ENCODE results near the gene JOSD2. TPM values are rescaled to one million over a fixed set of nuclear protein-coding genes. Genes with fewer than 3 reads are reported as not detected.

The JOSD2 gene
- total and polyA plus RNA-seq, 2 donors (not counting 1 experiment from before 2014, with no cell fraction given) = 25.0 to 32.8 TPM

DNA sequence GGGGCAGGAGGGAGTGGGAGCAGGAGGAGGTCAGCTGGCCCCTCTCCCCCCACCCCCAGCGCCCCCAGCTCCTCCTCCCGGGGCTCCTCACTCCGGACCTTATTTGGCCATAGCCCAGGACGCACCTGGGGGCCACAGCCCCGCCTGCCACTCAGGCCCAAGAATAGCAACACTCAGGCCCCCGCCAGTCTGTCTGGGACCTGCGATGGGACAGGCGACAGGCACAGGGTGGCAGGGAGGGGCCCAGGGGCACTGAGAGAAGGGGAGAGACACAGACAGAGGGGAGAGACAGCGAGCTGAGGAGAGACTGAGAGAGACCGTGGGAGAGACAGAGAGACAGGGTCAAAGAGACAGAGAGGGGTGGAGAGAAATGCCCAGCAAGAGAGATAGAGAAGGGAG, 10.2 kb downstream of the JOSD2 start:
- Histone ChIP-seq H3K4me2 (replicated peaks; ENCODE audit: low read depth, low read length, poor library complexity, severe bottlenecking) (no peak overlapping the region), H3K9me3 (ENCODE audit: control extremely low read depth in 1 of 3, control insufficient read depth in 2 of 3, insufficient read depth in 1 of 3, low read length in 2 of 3) (peaks cover 0 to 3% (median 0%) of the 10 kb centered on the region in 3 donors), H3K27me3 (replicated peaks in 1 of 4; ENCODE audit: control extremely low read depth in 1 of 4, control insufficient read depth in 3 of 4, insufficient read depth in 4 of 4, low read length in 3 of 4) (no peaks in the 10 kb centered on the region), H3K4me3 (ENCODE audit: control extremely low read depth in 1 of 5, extremely low read depth in 1 of 5, insufficient read depth in 1 of 5, low read depth in 2 of 5, low read length in 4 of 5) (no peak overlapping the region), H2AFZ (ENCODE audit: insufficient read depth, low read depth, low read length, poor library complexity, severe bottlenecking) (no peak overlapping the region), H3K79me2 (ENCODE audit: control insufficient read depth, insufficient read depth, low read length) (no peaks in the 10 kb centered on the region), H3K27ac (ENCODE audit: low read length in 2 of 2) (no peak overlapping the region), H3K4me1 (ENCODE audit: control insufficient read depth in 2 of 2, insufficient read depth in 2 of 2, low read length in 2 of 2) (no peaks in the 10 kb centered on the region), H3K36me3 (replicated peaks in 1 of 2; ENCODE audit: control extremely low read depth in 1 of 2, control insufficient read depth in 1 of 2, extremely low read depth in 1 of 2, insufficient read depth in 2 of 2, low read length in 1 of 2) (no peaks in the 10 kb centered on the region), H4K20me1 (ENCODE audit: control insufficient read depth, insufficient read depth, low read length, poor library complexity, severe bottlenecking) (no peaks in the 10 kb centered on the region), H3K9ac (ENCODE audit: low read length) (no peak overlapping the region)
- CTCF ChIA-PET = no interaction called here
- H3K27me3 Mint-ChIP-seq = no peaks in the 10 kb centered on the region
- no peak for TF ChIP-seq EZH2 (IDR thresholded peaks at IDR 0.05; ENCODE audit: borderline replicate concordance, insufficient read depth, low read depth, low read length, poor library complexity, severe bottlenecking)
- H3K27ac Mint-ChIP-seq = no peak overlapping the region
- WGBS (ENCODE audit: insufficient coverage) = 70% methylated on average over 6 of the region's 10 CpGs
- ATAC-seq (ENCODE audit: low read depth) = no peak
- intact Hi-C loops (cut with micrococcal nuclease) = no loop called here
- no peaks in the 10 kb centered on the region for H3K9me3 Mint-ChIP-seq (ENCODE audit: insufficient read depth)
- POLR2A ChIA-PET = no interaction called here
- H3K4me1 Mint-ChIP-seq = no peaks in the 10 kb centered on the region
- DNase-seq = no peak
- H3K4me3 Mint-ChIP-seq = no peak overlapping the region

DNA sequence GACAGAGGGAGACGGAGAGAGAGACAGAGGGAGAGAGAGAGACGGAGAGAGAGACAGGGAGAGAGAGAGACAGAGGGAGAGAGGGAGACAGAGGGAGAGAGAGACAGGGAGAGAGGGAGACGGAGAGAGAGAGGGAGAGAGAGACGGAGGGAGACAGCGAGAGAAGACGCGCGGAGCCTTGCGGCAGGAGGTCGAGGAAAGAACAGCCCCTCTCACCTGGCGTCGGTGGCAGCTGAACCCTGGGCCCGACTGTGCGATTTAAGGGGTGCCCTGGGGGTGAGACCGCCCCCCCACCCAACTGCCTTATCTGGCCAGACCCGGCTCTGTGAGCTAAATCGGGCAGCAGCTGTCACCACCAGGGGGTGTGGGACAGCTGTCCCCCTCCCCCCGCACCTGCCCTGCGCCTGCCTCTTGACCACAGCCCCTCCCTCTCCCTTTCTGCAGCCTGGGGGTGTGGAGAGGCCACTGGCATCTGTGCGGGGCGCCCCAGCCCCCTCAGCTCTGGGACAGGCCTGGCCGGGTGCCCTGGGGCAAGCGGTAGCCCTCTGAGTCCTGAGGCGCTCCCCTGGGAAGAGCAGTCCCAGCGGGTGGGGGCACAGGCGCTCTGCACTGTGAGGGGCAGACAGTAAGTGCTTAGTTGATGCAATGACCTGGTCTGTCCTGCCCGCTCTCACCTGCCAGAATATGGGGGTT, 10.8 kb downstream of the JOSD2 start:
- DNase-seq = peak; percentile 69
- H3K79me2 ChIP-seq (ENCODE audit: control insufficient read depth, insufficient read depth, low read length) = no peaks in the 10 kb centered on the region
- H3K4me2 ChIP-seq (replicated peaks; ENCODE audit: low read depth, low read length, poor library complexity, severe bottlenecking) = no peak overlapping the region
- H3K4me1 ChIP-seq (ENCODE audit: control insufficient read depth in 2 of 2, insufficient read depth in 2 of 2, low read length in 2 of 2) = no peaks in the 10 kb centered on the region
- intact Hi-C loops (cut with micrococcal nuclease) = no loop called here
- ChIA-PET POLR2A (no interaction called here), CTCF (no interaction called here)
- TF ChIP-seq, protein P1, sequence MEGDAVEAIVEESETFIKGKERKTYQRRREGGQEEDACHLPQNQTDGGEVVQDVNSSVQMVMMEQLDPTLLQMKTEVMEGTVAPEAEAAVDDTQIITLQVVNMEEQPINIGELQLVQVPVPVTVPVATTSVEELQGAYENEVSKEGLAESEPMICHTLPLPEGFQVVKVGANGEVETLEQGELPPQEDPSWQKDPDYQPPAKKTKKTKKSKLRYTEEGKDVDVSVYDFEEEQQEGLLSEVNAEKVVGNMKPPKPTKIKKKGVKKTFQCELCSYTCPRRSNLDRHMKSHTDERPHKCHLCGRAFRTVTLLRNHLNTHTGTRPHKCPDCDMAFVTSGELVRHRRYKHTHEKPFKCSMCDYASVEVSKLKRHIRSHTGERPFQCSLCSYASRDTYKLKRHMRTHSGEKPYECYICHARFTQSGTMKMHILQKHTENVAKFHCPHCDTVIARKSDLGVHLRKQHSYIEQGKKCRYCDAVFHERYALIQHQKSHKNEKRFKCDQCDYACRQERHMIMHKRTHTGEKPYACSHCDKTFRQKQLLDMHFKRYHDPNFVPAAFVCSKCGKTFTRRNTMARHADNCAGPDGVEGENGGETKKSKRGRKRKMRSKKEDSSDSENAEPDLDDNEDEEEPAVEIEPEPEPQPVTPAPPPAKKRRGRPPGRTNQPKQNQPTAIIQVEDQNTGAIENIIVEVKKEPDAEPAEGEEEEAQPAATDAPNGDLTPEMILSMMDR (IDR thresholded peaks at IDR 0.05) = peak; percentile 15
- TF ChIP-seq EZH2 (IDR thresholded peaks at IDR 0.05; ENCODE audit: borderline replicate concordance, insufficient read depth, low read depth, low read length, poor library complexity, severe bottlenecking) = no peak
- Mint-ChIP-seq H3K4me1 (no peaks in the 10 kb centered on the region), H3K27me3 (no peaks in the 10 kb centered on the region), H3K27ac (no peak overlapping the region), H3K9me3 (ENCODE audit: insufficient read depth) (no peaks in the 10 kb centered on the region), H3K4me3 (no peak overlapping the region)
- H3K27ac ChIP-seq (ENCODE audit: low read length in 2 of 2) = no peak overlapping the region
- ATAC-seq (ENCODE audit: low read depth) = peak; percentile 49
- WGBS (ENCODE audit: insufficient coverage) = 79% methylated on average over 22 of the region's 27 CpGs
- H3K4me3 ChIP-seq (ENCODE audit: control extremely low read depth in 1 of 5, extremely low read depth in 1 of 5, insufficient read depth in 1 of 5, low read depth in 2 of 5, low read length in 4 of 5) = no peak overlapping the region
- H3K9ac ChIP-seq (ENCODE audit: low read length) = no peak overlapping the region
- no peaks in the 10 kb centered on the region for H4K20me1 ChIP-seq (ENCODE audit: control insufficient read depth, insufficient read depth, low read length, poor library complexity, severe bottlenecking)
- H3K9me3 ChIP-seq (ENCODE audit: control extremely low read depth in 1 of 3, control insufficient read depth in 2 of 3, insufficient read depth in 1 of 3, low read length in 2 of 3) = peaks cover 0 to 3% (median 0%) of the 10 kb centered on the region in 3 donors
- no peak overlapping the region for H2AFZ ChIP-seq (ENCODE audit: insufficient read depth, low read depth, low read length, poor library complexity, severe bottlenecking)
- H3K27me3 ChIP-seq (replicated peaks in 1 of 4; ENCODE audit: control extremely low read depth in 1 of 4, control insufficient read depth in 3 of 4, insufficient read depth in 4 of 4, low read length in 3 of 4) = no peaks in the 10 kb centered on the region
- no peaks in the 10 kb centered on the region for H3K36me3 ChIP-seq (replicated peaks in 1 of 2; ENCODE audit: control extremely low read depth in 1 of 2, control insufficient read depth in 1 of 2, extremely low read depth in 1 of 2, insufficient read depth in 2 of 2, low read length in 1 of 2)
